Thoracic aorta (tissue), 2 donors: ENCODE data around the gene PDE6B. TPM values are rescaled to one million over a fixed set of nuclear protein-coding genes. Genes with fewer than 3 reads are reported as not detected.

Experiments
- ATAC-seq: fragments of 150-250 bp; one replicate; pipeline ENCODE4 v1.8.0; 2017; ENCODE audit warnings: low read depth; ENCODE audit not compliant: insufficient number of reproducible peaks, low FRiP score
- DNase-seq: peaks from one replicate; pipeline ENCODE4 v3.0.0-alpha.2; 2020; ENCODE audit warnings: low spot score
- H3K27ac ChIP-seq, 2 donors: fragments of 200-600 bp; sonication (generic); 1 replicate in 1 of 2; 2 replicates in 1 of 2; pipeline ENCODE4 v1.5.1; 2016; ENCODE audit warnings: mild to moderate bottlenecking in 2 of 2, moderate library complexity in 2 of 2
- H3K27me3 ChIP-seq: fragments of 200-600 bp; sonication (generic); replicated peaks from 2 replicates; pipeline ENCODE4 v1.6.0; 2016; ENCODE audit warnings: mild to moderate bottlenecking; ENCODE audit not compliant: insufficient read depth
- H3K36me3 ChIP-seq: fragments of 200-600 bp; sonication (generic); one replicate; pipeline ENCODE4 v1.5.1; 2016
- H3K4me1 ChIP-seq, 2 donors: fragments of 200-600 bp; sonication (generic); 1 replicate in 1 of 2; 2 replicates in 1 of 2; pipeline versions ENCODE4 v1.5.1 to v1.6.0; 2016; ENCODE audit warnings: low read depth in 2 of 2, mild to moderate bottlenecking in 1 of 2; ENCODE audit not compliant: control insufficient read depth in 1 of 2
- H3K4me3 ChIP-seq: fragments of 200-600 bp; sonication (generic); 2 replicates; pipeline ENCODE4 v1.5.1; 2016; ENCODE audit warnings: mild to moderate bottlenecking
- H3K9me3 ChIP-seq: fragments of 200-600 bp; sonication (generic); 2 replicates; pipeline ENCODE4 v1.5.1; 2016
- CTCF ChIP-seq: fragments of 200-600 bp; sonication (generic); IDR thresholded peaks from one replicate; pipeline ENCODE4 v1.5.1; 2019; ENCODE audit warnings: antibody characterized with exemption
- total RNA-seq, 2 donors: library from RNA; depleted of rRNA; stranded (reverse); fragments of >200 nt; gene quantifications; one replicate each; pipeline versions ENCODE4 v1.1.0 to v1.2.3, GENCODE V29; 2016

PDE6B gene
- total RNA-seq, 2 donors from 2014 or later = 1.8 to 3.6 TPM

GRCh38 chr4:661881-662761, 36.7 kb downstream of the PDE6B start:
- H3K9me3 ChIP-seq = no peaks in the 10 kb centered on the region
- H3K36me3 ChIP-seq = no peaks in the 10 kb centered on the region
- ATAC-seq = no peak
- H3K27me3 ChIP-seq = no peaks in the 10 kb centered on the region
- DNase-seq = no peak
- H3K4me3 ChIP-seq = no peak overlapping the region
- no peak for TF ChIP-seq CTCF
- no peaks in the 10 kb centered on the region for H3K4me1 ChIP-seq
- no peak overlapping the region for H3K27ac ChIP-seq

DNA sequence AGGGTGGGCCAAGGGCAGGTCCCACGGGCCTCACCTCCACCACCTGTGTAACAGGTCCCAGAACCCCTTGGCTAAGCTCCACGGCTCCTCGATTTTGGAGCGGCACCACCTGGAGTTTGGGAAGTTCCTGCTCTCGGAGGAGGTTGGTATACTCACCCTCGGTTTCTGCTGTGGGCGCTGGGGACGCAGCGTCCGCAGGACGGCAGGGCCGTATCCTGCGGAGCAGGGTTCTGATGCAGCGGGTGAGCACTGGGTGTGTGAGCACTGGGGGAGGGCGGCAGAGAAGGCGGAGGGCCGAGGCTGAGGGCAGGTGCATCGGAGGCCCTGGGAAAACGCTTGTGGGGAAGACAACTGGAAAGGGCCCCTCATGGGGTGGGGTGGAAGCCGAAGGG, 37.7 kb downstream of the PDE6B start:
- DNase-seq = no peak

GRCh38 chr4:663438-664428, 38.4 kb downstream of the PDE6B start:
- TF ChIP-seq CTCF = no peak
- ATAC-seq (no peak), DNase-seq (no peak)
- H3K4me1 ChIP-seq = no peaks in the 10 kb centered on the region
- H3K36me3 ChIP-seq = no peaks in the 10 kb centered on the region
- peak overlapping the region; percentile 80 for H3K4me3 ChIP-seq
- H3K9me3 ChIP-seq = no peaks in the 10 kb centered on the region
- no peak overlapping the region for H3K27ac ChIP-seq
- H3K27me3 ChIP-seq = no peaks in the 10 kb centered on the region

More for the DNA sequence above, 37.7 kb downstream of the PDE6B start:
- H3K9me3 ChIP-seq = no peaks in the 10 kb centered on the region
- no peak overlapping the region for H3K27ac ChIP-seq
- TF ChIP-seq CTCF = no peak
- no peaks in the 10 kb centered on the region for H3K36me3 ChIP-seq
- no peak for ATAC-seq
- H3K4me3 ChIP-seq = peak overlapping the region; percentile 80
- H3K4me1 ChIP-seq = no peaks in the 10 kb centered on the region
- H3K27me3 ChIP-seq = no peaks in the 10 kb centered on the region

DNA sequence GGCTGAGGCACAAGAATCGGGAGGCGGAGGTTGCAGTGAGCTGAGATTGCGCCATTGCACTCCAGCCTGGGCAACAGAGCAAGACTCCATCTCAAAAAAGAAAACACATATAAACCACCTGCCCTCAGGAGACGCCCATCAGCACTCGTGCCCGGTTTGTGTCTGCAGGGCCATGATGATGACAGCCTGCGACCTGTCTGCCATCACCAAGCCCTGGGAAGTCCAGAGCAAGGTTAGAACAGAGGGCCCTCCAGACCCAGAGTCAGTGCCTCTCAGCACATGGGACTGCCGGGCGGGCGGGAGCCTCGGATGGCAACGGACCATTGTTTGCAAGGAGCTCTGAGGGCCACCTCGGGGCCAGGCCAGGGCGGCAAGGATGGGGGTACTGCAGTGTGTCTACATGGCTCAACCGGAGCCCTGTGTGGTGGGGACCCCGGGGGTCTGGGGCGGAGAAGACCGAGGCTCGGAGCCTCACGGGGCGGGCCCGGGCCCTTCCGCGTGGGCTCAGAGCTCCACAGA, 39.4 kb downstream of the PDE6B start:
- Histone ChIP-seq H3K9me3 (no peaks in the 10 kb centered on the region), H3K27me3 (no peaks in the 10 kb centered on the region), H3K36me3 (no peaks in the 10 kb centered on the region), H3K4me1 (no peaks in the 10 kb centered on the region), H3K27ac (no peak overlapping the region), H3K4me3 (no peak overlapping the region)
- TF ChIP-seq CTCF = no peak
- DNase-seq = no peak
- no peak for ATAC-seq

DNA sequence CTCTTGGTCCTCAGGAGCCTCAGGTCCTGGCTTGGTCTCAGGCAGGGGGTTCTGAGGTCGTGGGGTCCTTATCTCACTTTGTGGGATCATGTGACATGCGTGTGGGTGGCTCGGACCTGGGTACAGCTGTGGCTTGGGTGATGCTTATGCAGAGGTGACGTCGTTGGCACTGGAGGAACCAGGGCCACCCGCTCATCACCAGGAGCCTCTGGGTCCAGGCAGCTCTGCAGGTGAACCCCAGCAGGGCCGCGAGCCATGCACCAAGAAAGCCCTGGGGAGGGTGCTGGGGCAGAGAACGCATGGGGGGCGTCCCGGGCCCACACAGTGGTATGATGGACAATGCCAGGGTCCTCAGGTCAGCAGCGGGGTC, 40.0 kb downstream of the PDE6B start:
- H3K9me3 ChIP-seq = no peaks in the 10 kb centered on the region
- H3K4me1 ChIP-seq = no peaks in the 10 kb centered on the region
- DNase-seq (no peak), ATAC-seq (no peak)
- H3K4me3 ChIP-seq = no peak overlapping the region
- H3K27me3 ChIP-seq = no peaks in the 10 kb centered on the region
- no peak for TF ChIP-seq CTCF
- H3K36me3 ChIP-seq = peaks cover under 1% of the 10 kb centered on the region
- H3K27ac ChIP-seq = no peak overlapping the region
